ENCODE measurements around the gene CPNE9.

DNA sequence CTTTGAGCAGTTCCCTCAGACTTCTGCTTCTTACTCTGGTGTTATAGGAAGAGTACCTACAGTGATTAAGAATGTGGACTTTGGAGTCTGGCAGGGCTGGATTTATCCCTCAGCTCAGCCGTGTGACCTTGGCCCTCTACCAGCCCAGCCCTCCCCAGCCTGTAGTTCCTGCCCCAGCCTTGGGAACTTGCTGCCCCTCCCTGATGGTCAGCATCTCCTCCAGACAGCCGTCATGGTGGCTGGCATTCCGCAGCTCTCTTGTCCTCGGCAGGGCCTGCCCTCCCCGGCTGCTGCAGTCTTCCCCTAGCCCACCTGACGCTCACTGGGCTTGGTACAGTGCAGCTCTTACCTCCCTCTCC lies 21.9 kb upstream of the CPNE9 start:
- TF ChIP-seq CTCF (IDR thresholded peaks at IDR 0.05; ENCODE audit: insufficient read depth, low read length) (no peak), POLR2AphosphoS5 (IDR thresholded peaks at IDR 0.05; ENCODE audit: low read depth) (no peak), GABPA (IDR thresholded peaks at IDR 0.05; ENCODE audit: low read depth) (no peak)
